PC-3 (cell line): Measurements from ENCODE around the gene UBE2C. TPM values are rescaled to one million over a fixed set of nuclear protein-coding genes. Genes with fewer than 3 reads are reported as not detected.

Experiments
- ATAC-seq: fragments of 200-7000 bp; cut with Tn5 transposase; 2 replicates; pipeline ENCODE4 v1.9.1; 2020; ENCODE audit warnings: mild to moderate bottlenecking, moderate library complexity
- BruUV-seq: library from RNA; stranded (reverse); fragments of 400-500 nt; replicated peaks from 2 replicates; lab custom pipeline; 2021; lab: Mats Ljungman, UMichigan
- CTCF ChIA-PET: fragments of 300-600 bp; sonication (Branson Sonifier 250); formaldehyde crosslinking; loops from one replicate; lab custom pipeline; 2022; ENCODE audit warnings: antibody characterized with exemption; lab: Charles Lee
- POLR2A ChIA-PET: fragments of 300-600 bp; sonication (Branson Sonifier 250); formaldehyde crosslinking; loops from one replicate; lab custom pipeline; 2022; ENCODE audit warnings: antibody characterized with exemption; ENCODE audit not compliant: unreplicated experiment; lab: Charles Lee
- DNase-seq: peaks from one replicate; pipeline ENCODE4 v3.0.0-alpha.2; 2015
- H2AFZ ChIP-seq: fragments of 300-600 bp; sonication (generic); 2 replicates; pipeline ENCODE4 v1.6.0; 2016; ENCODE audit warnings: antibody characterized with exemption, low read length
- H3F3A ChIP-seq: fragments of 300-600 bp; sonication (generic); one replicate; pipeline ENCODE4 v1.6.0; 2017; ENCODE audit warnings: antibody characterized with exemption, low read length, control low read depth, mild to moderate bottlenecking; ENCODE audit not compliant: unreplicated experiment
- H3K27ac ChIP-seq: fragments of 300-600 bp; sonication (generic); 2 replicates; pipeline ENCODE4 v1.5.1; 2016; ENCODE audit warnings: mild to moderate bottlenecking, low read length
- H3K27me3 ChIP-seq: fragments of 300-600 bp; sonication (generic); 2 replicates; pipeline ENCODE4 v1.6.1; 2016; ENCODE audit warnings: low read length, mixed read lengths
- H3K36me3 ChIP-seq: fragments of 300-600 bp; sonication (generic); 2 replicates; pipeline ENCODE4 v1.6.1; 2016; ENCODE audit warnings: low read depth, mixed run types, low read length, mixed read lengths
- H3K4me1 ChIP-seq: fragments of 300-600 bp; sonication (generic); 2 replicates; pipeline ENCODE4 v1.5.1; 2016; ENCODE audit warnings: low read length; ENCODE audit not compliant: insufficient read depth
- H3K4me2 ChIP-seq: fragments of 300-600 bp; sonication (generic); 2 replicates; pipeline ENCODE4 v1.6.0; 2016; ENCODE audit warnings: low read length
- H3K4me3 ChIP-seq: fragments of 300-600 bp; sonication (generic); 2 replicates; pipeline ENCODE4 v1.5.1; 2016; ENCODE audit warnings: mild to moderate bottlenecking, low read length, mixed read lengths
- H3K79me2 ChIP-seq: fragments of 300-600 bp; sonication (generic); 2 replicates; pipeline ENCODE4 v1.6.1; 2017; ENCODE audit warnings: low read length, mixed read lengths
- H3K9ac ChIP-seq: fragments of 300-600 bp; sonication (generic); 2 replicates; pipeline ENCODE4 v1.6.0; 2016; ENCODE audit warnings: mild to moderate bottlenecking, low read length
- H3K9me2 ChIP-seq: fragments of 300-600 bp; sonication (generic); replicated peaks from 2 replicates; pipeline ENCODE4 v1.6.1; 2016; ENCODE audit warnings: mixed run types, low read length, mixed read lengths
- H3K9me3 ChIP-seq: fragments of 300-600 bp; sonication (generic); 2 replicates; pipeline ENCODE4 v1.6.1; 2016; ENCODE audit warnings: low read length, mixed read lengths
- H4K20me1 ChIP-seq: fragments of 300-600 bp; sonication (generic); 2 replicates; pipeline ENCODE4 v1.6.1; 2016; ENCODE audit warnings: low read length, mixed read lengths
- EZH2 ChIP-seq: fragments of 300-600 bp; sonication (generic); IDR thresholded peaks from one replicate; pipeline ENCODE4 v1.6.1; 2017; ENCODE audit warnings: antibody characterized with exemption, mild to moderate bottlenecking, low read length; ENCODE audit not compliant: unreplicated experiment
- EZH2phosphoT487 ChIP-seq: fragments of 300-600 bp; sonication (generic); IDR thresholded peaks from 2 replicates; pipeline ENCODE4 v1.6.1; 2018; ENCODE audit warnings: mild to moderate bottlenecking, antibody characterized with exemption, low read length, borderline replicate concordance
- intact Hi-C: fragments of 100-400 bp; cut with micrococcal nuclease; formaldehyde crosslinking; loops from 2 replicates; pipeline ENCODE4 v1.9.0; 2023
- total RNA-seq: library from RNA; depleted of rRNA; stranded (reverse); fragments of >200 nt; gene quantifications from 2 replicates; pipeline ENCODE4 v1.2.3, GENCODE V29; 2014
- TF ChIP-seq, protein P1 (sequence below): fragments of 300-600 bp; sonication (generic); conservative IDR thresholded peaks from 2 replicates; pipeline ENCODE4 v1.5.1; 2017; ENCODE audit warnings: antibody characterized with exemption, low read depth, mild to moderate bottlenecking, low read length

UBE2C gene
- total RNA-seq, 1 experiment from 2014 or later, result 304 TPM

DNA sequence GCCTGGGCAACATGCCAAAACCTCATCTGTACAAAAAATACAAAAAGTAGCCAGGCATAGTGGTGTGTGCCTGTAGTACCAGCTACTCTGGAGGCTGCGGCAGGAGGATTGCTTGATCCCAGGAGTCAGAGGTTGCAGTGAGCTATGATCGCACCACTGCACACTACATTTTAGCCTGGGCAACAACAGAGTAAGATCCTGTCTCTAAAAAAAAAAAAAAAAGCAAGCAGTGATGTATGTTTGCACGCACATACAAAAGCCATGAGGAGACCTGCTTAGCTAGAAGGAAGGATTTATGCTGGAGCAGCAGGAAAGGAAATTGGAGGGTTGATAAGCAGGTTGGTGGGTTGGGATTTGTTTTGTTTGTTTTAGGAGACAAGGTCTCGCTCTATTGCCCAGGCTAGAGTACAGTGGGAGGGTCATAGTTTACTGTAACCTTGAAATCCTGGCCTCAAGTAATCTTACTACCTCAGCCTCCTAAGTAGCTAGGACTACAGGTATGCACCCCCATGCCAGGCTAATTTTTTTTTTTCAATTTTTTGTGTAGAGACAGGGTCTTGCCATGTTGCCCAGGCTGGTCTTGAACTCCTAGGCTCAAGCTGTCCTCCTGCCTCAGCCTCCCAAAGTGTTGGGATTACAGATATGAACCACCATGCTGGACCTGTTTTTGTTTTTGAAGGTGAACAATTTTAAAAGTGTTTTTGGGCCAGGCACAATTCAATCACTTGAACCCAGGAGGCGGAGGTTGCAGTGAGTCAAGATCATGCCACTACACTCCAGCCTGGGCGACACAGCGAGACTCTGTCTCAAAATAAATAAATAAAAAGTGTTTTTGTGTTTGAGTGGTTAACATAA is 49.0 kb downstream of the UBE2C start:
- Histone ChIP-seq H3K4me1 (peaks cover 22% of the 10 kb centered on the region), H3K27me3 (no peaks in the 10 kb centered on the region), H4K20me1 (no peaks in the 10 kb centered on the region), H3K4me3 (no peak overlapping the region), H3K9me2 (no peaks in the 10 kb centered on the region), H3K27ac (peak overlapping the region; percentile 65), H3K4me2 (no peak overlapping the region), H3K9me3 (no peaks in the 10 kb centered on the region), H3K79me2 (peaks cover 11% of the 10 kb centered on the region), H3F3A (peaks cover under 1% of the 10 kb centered on the region), H3K9ac (peak overlapping the region; percentile 11; the same call in 1 of the 2 replicates), H3K36me3 (no peaks in the 10 kb centered on the region), H2AFZ (no peak overlapping the region)
- TF ChIP-seq EZH2 (no peak), EZH2phosphoT487 (no peak)
- TF ChIP-seq, protein P1, sequence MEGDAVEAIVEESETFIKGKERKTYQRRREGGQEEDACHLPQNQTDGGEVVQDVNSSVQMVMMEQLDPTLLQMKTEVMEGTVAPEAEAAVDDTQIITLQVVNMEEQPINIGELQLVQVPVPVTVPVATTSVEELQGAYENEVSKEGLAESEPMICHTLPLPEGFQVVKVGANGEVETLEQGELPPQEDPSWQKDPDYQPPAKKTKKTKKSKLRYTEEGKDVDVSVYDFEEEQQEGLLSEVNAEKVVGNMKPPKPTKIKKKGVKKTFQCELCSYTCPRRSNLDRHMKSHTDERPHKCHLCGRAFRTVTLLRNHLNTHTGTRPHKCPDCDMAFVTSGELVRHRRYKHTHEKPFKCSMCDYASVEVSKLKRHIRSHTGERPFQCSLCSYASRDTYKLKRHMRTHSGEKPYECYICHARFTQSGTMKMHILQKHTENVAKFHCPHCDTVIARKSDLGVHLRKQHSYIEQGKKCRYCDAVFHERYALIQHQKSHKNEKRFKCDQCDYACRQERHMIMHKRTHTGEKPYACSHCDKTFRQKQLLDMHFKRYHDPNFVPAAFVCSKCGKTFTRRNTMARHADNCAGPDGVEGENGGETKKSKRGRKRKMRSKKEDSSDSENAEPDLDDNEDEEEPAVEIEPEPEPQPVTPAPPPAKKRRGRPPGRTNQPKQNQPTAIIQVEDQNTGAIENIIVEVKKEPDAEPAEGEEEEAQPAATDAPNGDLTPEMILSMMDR, result no peak
- DNase-seq, result no peak
- intact Hi-C loops, result no loop called here
- ATAC-seq, result no peak
- POLR2A ChIA-PET, result interaction anchor here (0.6 kb wide), 1 partner anchor 11 kb away, joined by 7 read pairs; no protein-coding TSS in a partner anchor
- no TSS peak for BruUV-seq
- CTCF ChIA-PET, result no interaction called here

DNA sequence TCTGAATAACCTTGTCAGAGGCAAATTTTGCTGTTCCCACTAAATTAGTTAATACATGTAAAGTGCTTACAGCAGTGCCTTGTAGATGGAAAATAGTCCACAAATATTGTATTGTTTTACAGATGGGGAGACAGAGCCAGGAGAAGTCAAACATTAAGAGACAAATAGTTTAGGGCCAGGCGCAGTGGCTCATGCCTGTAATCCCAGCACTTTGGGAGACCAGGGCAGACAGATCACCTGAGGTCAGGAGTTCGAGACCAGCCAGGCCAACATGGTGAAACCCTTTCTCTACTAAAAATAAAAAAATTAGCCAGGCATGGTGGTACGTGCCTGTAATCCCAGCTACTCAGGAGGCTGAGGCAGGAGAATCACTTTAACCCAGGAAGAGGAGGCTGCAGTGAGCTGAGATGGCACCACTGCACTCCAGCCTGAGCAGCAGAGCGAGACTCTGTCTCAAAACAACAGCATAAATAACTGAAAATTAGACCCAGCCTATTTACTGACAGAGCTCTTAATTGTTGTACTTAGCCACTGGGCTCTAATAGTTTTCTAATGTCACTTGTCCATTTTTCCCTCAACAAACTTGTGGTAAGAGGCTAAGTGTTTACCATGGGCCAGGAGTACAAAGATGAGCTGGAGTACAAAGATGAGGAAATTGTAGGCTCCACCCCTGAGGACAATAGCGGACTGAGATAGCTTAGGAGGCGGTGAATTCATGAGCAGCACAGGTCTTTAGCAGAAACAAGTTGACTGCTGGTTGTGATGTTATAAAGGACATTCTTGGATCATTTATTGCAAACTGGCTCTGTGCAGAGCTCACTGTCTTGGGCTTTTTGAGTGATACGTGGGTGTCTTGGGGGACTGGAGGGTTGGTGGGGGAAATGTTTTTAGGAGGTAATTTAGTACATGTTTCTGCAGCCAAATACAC is 51.4 kb downstream of the UBE2C start:
- H3K27ac ChIP-seq, result no peak overlapping the region
- DNase-seq (no peak), ATAC-seq (no peak)
- ChIA-PET POLR2A (no interaction called here), CTCF (interaction anchor here (0.6 kb wide), 1 partner anchor 42 kb away, joined by 3 read pairs; no protein-coding TSS in a partner anchor)
- H4K20me1 ChIP-seq, result no peaks in the 10 kb centered on the region
- no peak overlapping the region for H3K4me2 ChIP-seq
- no peak overlapping the region for H2AFZ ChIP-seq
- BruUV-seq, result no TSS peak
- H3K4me1 ChIP-seq, result peaks cover 29% of the 10 kb centered on the region
- H3K27me3 ChIP-seq, result no peaks in the 10 kb centered on the region
- no peaks in the 10 kb centered on the region for H3K9me3 ChIP-seq
- H3K36me3 ChIP-seq, result no peaks in the 10 kb centered on the region
- H3K79me2 ChIP-seq, result 0 out of 2 replicates have a peak, but pooled peaks cover 2% of the 10 kb centered on the region
- TF ChIP-seq EZH2, result no peak
- TF ChIP-seq EZH2phosphoT487, result no peak
- TF ChIP-seq, protein P1, result no peak
- H3K9me2 ChIP-seq, result no peaks in the 10 kb centered on the region
- H3K4me3 ChIP-seq, result no peak overlapping the region
- H3K9ac ChIP-seq, result no peak overlapping the region
- intact Hi-C loops, result no loop called here
- peaks cover 2% of the 10 kb centered on the region for H3F3A ChIP-seq
